Left lung (tissue), 10 donors: Measurements from ENCODE around the gene ATP11B. TPM values are rescaled to one million over a fixed set of nuclear protein-coding genes. Genes with fewer than 3 reads are reported as not detected.
A peak's percentile ranks its signal among the peaks of the same experiment; 100 is the strongest.

ENCODE experiments used
- ATAC-seq: fragments of 200-7000 bp; cut with Tn5 transposase; one replicate; pipeline ENCODE4 v1.9.1; 2020; ENCODE audit warnings: moderate library complexity
- DNase-seq, 4 donors: peaks; one replicate each; pipeline ENCODE4 v3.0.0-alpha.2; 2013 to 2020
- H3K27ac ChIP-seq, 2 donors: fragments of 200-600 bp; sonication (generic) in 1 of 2; one replicate each; pipeline versions ENCODE4 v1.5.0 to v1.8.0; 2020 to 2021
- H3K27me3 ChIP-seq, 2 donors: fragments of 200-600 bp; sonication (generic) in 1 of 2; one replicate each; pipeline versions ENCODE4 v1.5.0 to v1.8.0; 2020 to 2021
- H3K36me3 ChIP-seq, 2 donors: fragments of 200-600 bp; sonication (generic) in 1 of 2; one replicate each; pipeline versions ENCODE4 v1.5.0 to v1.8.0; 2020 to 2021
- H3K4me1 ChIP-seq, 2 donors: fragments of 200-600 bp; one replicate each; pipeline ENCODE4 v1.8.0; 2021
- H3K4me3 ChIP-seq, 2 donors: fragments of 200-600 bp; sonication (generic) in 1 of 2; one replicate each; pipeline versions ENCODE4 v1.5.0 to v1.8.0; 2020 to 2021; ENCODE audit warnings: mild to moderate bottlenecking in 1 of 2
- H3K9me3 ChIP-seq, 2 donors: fragments of 200-600 bp; sonication (generic) in 1 of 2; one replicate each; pipeline versions ENCODE4 v1.5.0 to v1.8.0; 2020 to 2021
- CTCF ChIP-seq, 2 donors: fragments of 200-600 bp; sonication (generic) in 1 of 2; IDR thresholded peaks; one replicate each; pipeline versions ENCODE4 v1.5.0 to v1.8.0; 2021; ENCODE audit warnings: antibody characterized with exemption in 2 of 2
- intact Hi-C, 2 donors: fragments of 100-400 bp; cut with DNase I; formaldehyde crosslinking; loops; one replicate each; pipeline versions ENCODE4 v1.11.2 to v1.14.2; 2022
- polyA plus RNA-seq, 6 donors: library from polyadenylated mRNA; unstranded; fragments of 120-200 nt; gene quantifications; one replicate each; pipeline ENCODE4 v1.2.1, GENCODE V29; 2013; ENCODE audit not compliant: insufficient read length in 6 of 6
- total RNA-seq, 2 donors: library from RNA; stranded (reverse); fragmentation: NEBNext Ultra II Directional; extraction: Animal tissue kit (Norgen Biotek cat#: 25700); gene quantifications; one replicate each; pipeline ENCODE4 v1.2.1, GENCODE V29; 2021
- donor health status: DM: no; HTN: yes; CAD: no.
- donor health status: DM: no; HTN: no; CAD: no.

ATP11B gene
- total and polyA plus RNA-seq, 8 donors: 53.9 to 85.0 (median 60.7) TPM

GRCh38 chr3:182908471-182908870, 115.2 kb downstream of the ATP11B start:
- no peak for ATAC-seq
- H3K9me3 ChIP-seq: no peaks in the 10 kb centered on the region
- H3K27ac ChIP-seq: no peak overlapping the region
- DNase-seq: no peak
- H3K36me3 ChIP-seq: peaks cover 0 to 44% of the 10 kb centered on the region in 2 donors
- H3K4me3 ChIP-seq: no peak overlapping the region
- TF ChIP-seq CTCF (IDR thresholded peaks at IDR 0.05): no peak
- intact Hi-C loops: no loop called here
- no peaks in the 10 kb centered on the region for H3K27me3 ChIP-seq
- no peaks in the 10 kb centered on the region for H3K4me1 ChIP-seq

GRCh38 chr3:182909318-182910040, 116.2 kb downstream of the ATP11B start:
- H3K27ac ChIP-seq: no peak overlapping the region
- DNase-seq: peak in 1 of 4 donors; percentile 7
- intact Hi-C loops: no loop called here

GRCh38 chr3:182910936-182911781, 117.9 kb downstream of the ATP11B start:
- Histone ChIP-seq H3K4me1 (no peaks in the 10 kb centered on the region), H3K27ac (no peak overlapping the region), H3K36me3 (peaks cover 0 to 39% of the 10 kb centered on the region in 2 donors), H3K27me3 (no peaks in the 10 kb centered on the region), H3K4me3 (no peak overlapping the region), H3K9me3 (no peaks in the 10 kb centered on the region)
- DNase-seq (no peak), ATAC-seq (no peak)
- TF ChIP-seq CTCF (IDR thresholded peaks at IDR 0.05): no peak
- intact Hi-C loops: no loop called here

More at GRCh38 chr3:182909318-182910040, 116.2 kb downstream of the ATP11B start:
- H3K9me3 ChIP-seq: no peaks in the 10 kb centered on the region
- H3K4me3 ChIP-seq: no peak overlapping the region
- TF ChIP-seq CTCF (IDR thresholded peaks at IDR 0.05): peak in 1 of 2 donors; percentile 41
- ATAC-seq: peak; percentile 38
- H3K36me3 ChIP-seq: peaks cover 0 to 46% of the 10 kb centered on the region in 2 donors
- no peaks in the 10 kb centered on the region for H3K27me3 ChIP-seq
- H3K4me1 ChIP-seq: no peaks in the 10 kb centered on the region

GRCh38 chr3:182911782-182912111, 118.4 kb downstream of the ATP11B start:
- H3K9me3 ChIP-seq: no peaks in the 10 kb centered on the region
- no peak overlapping the region for H3K4me3 ChIP-seq
- H3K27me3 ChIP-seq: no peaks in the 10 kb centered on the region
- no peak overlapping the region for H3K27ac ChIP-seq
- intact Hi-C loops: no loop called here
- peaks cover 0 to 33% of the 10 kb centered on the region in 2 donors for H3K36me3 ChIP-seq
- ATAC-seq: no peak
- no peak for TF ChIP-seq CTCF (IDR thresholded peaks at IDR 0.05)
- no peak for DNase-seq
- H3K4me1 ChIP-seq: no peaks in the 10 kb centered on the region

GRCh38 chr3:182912474-182912873, 119.2 kb downstream of the ATP11B start:
- Histone ChIP-seq H3K4me1 (no peaks in the 10 kb centered on the region), H3K4me3 (no peak overlapping the region), H3K36me3 (peaks cover 0 to 33% of the 10 kb centered on the region in 2 donors), H3K27me3 (no peaks in the 10 kb centered on the region), H3K9me3 (no peaks in the 10 kb centered on the region), H3K27ac (no peak overlapping the region)
- no peak for ATAC-seq
- DNase-seq: no peak
- TF ChIP-seq CTCF (IDR thresholded peaks at IDR 0.05): no peak
- intact Hi-C loops: no loop called here
